ENCODE measurements around the gene RGS18. TPM values are rescaled to one million over a fixed set of nuclear protein-coding genes. Genes with fewer than 3 reads are reported as not detected.

The RGS18 gene
- total RNA-seq, 1 donor from 2014 or later = 3.0 TPM

- Histone ChIP-seq H3K36me3 (no peaks in the 10 kb centered on the region), H3K4me3 (no peak overlapping the region), H3K27me3 (no peaks in the 10 kb centered on the region), H3K9me3 (no peaks in the 10 kb centered on the region), H3K27ac (no peak overlapping the region), H3K4me1 (no peaks in the 10 kb centered on the region)
- no peak for DNase-seq (ENCODE audit: low spot score in 2 of 2)
- TF ChIP-seq CTCF (IDR thresholded peaks at IDR 0.05) = no peak
- intact Hi-C loops (cut with DNase I) = no loop called here
These were observed 17.7 kb downstream of the RGS18 start for GRCh38 chr1:192175971-192176370.

GRCh38 chr1:192183788-192184187, 25.5 kb downstream of the RGS18 start:
- H3K27me3 ChIP-seq = no peaks in the 10 kb centered on the region
- no peak for TF ChIP-seq CTCF (IDR thresholded peaks at IDR 0.05)
- intact Hi-C loops (cut with DNase I) = no loop called here

GRCh38 chr1:192186197-192186596, 27.9 kb downstream of the RGS18 start:
- no peak overlapping the region for H3K4me3 ChIP-seq
- DNase-seq (ENCODE audit: low spot score in 2 of 2) = no peak
- H3K27ac ChIP-seq = no peak overlapping the region
- intact Hi-C loops (cut with DNase I) = no loop called here
- H3K9me3 ChIP-seq = no peaks in the 10 kb centered on the region
- no peaks in the 10 kb centered on the region for H3K36me3 ChIP-seq
- no peaks in the 10 kb centered on the region for H3K27me3 ChIP-seq
- no peaks in the 10 kb centered on the region for H3K4me1 ChIP-seq
- TF ChIP-seq CTCF (IDR thresholded peaks at IDR 0.05) = no peak

More at GRCh38 chr1:192183788-192184187, 25.5 kb downstream of the RGS18 start:
- no peak overlapping the region for H3K4me3 ChIP-seq
- H3K4me1 ChIP-seq = no peaks in the 10 kb centered on the region
- no peaks in the 10 kb centered on the region for H3K36me3 ChIP-seq
- no peaks in the 10 kb centered on the region for H3K9me3 ChIP-seq
- no peak overlapping the region for H3K27ac ChIP-seq
- no peak for DNase-seq (ENCODE audit: low spot score in 2 of 2)

GRCh38 chr1:192190066-192190465, 31.8 kb downstream of the RGS18 start:
- Histone ChIP-seq H3K4me3 (no peak overlapping the region), H3K36me3 (no peaks in the 10 kb centered on the region), H3K9me3 (no peaks in the 10 kb centered on the region), H3K27me3 (no peaks in the 10 kb centered on the region), H3K27ac (no peak overlapping the region), H3K4me1 (no peaks in the 10 kb centered on the region)
- TF ChIP-seq CTCF (IDR thresholded peaks at IDR 0.05) = no peak
- intact Hi-C loops (cut with DNase I) = no loop called here
- DNase-seq (ENCODE audit: low spot score in 2 of 2) = no peak

GRCh38 chr1:192201303-192201702, 43.0 kb downstream of the RGS18 start:
- no peaks in the 10 kb centered on the region for H3K4me1 ChIP-seq
- no peak overlapping the region for H3K27ac ChIP-seq
- no peaks in the 10 kb centered on the region for H3K9me3 ChIP-seq
- intact Hi-C loops (cut with DNase I) = no loop called here
- no peak for TF ChIP-seq CTCF (IDR thresholded peaks at IDR 0.05)
- DNase-seq (ENCODE audit: low spot score in 2 of 2) = no peak
- H3K27me3 ChIP-seq = no peaks in the 10 kb centered on the region
- H3K4me3 ChIP-seq = no peak overlapping the region
- no peaks in the 10 kb centered on the region for H3K36me3 ChIP-seq

GRCh38 chr1:192224396-192224795, 66.1 kb downstream of the RGS18 start:
- Histone ChIP-seq H3K36me3 (no peaks in the 10 kb centered on the region), H3K4me1 (no peaks in the 10 kb centered on the region), H3K27ac (no peak overlapping the region), H3K9me3 (no peaks in the 10 kb centered on the region), H3K4me3 (no peak overlapping the region), H3K27me3 (no peaks in the 10 kb centered on the region)
- DNase-seq (ENCODE audit: low spot score in 2 of 2) = no peak
- intact Hi-C loops (cut with DNase I) = no loop called here
- TF ChIP-seq CTCF (IDR thresholded peaks at IDR 0.05) = no peak

All from ascending aorta (tissue), 2 donors.